HG02885 (cell line): ENCODE results near the gene ERF.
A peak's percentile ranks its signal among the peaks of the same experiment; 100 is the strongest.

Experiments used
- ATAC-seq: cut with Tn5 transposase; IDR thresholded peaks from one replicate; pipeline ENCODE4 v1.9.1; 2021; ENCODE audit warnings: mild to moderate bottlenecking; ENCODE audit not compliant: unreplicated experiment, poor library complexity

ERF gene

GRCh38 chr19:42254850-42255765, at the start of gene ERF:
Gene ERF (minus strand): TSS chr19:42255128. CDS start chr19:42254999, 129 bp downstream.
- peak; percentile 70 for ATAC-seq

- ATAC-seq: no peak
These were observed 48.9 kb upstream of the ERF start for GRCh38 chr19:42303876-42304275.

GRCh38 chr19:42303101-42303464, 48.2 kb upstream of the ERF start:
- ATAC-seq: no peak

GRCh38 chr19:42301646-42302203, 46.8 kb upstream of the ERF start, which contains the start of gene PRR19:
Gene PRR19 (plus strand): TSS chr19:42302132. CDS start chr19:42309585, 7,453 bp downstream.
- ATAC-seq: peak; percentile 2

- no peak for ATAC-seq
These were observed 42.1 kb upstream of the ERF start for GRCh38 chr19:42297039-42297438.

GRCh38 chr19:42295831-42296525, 41.0 kb upstream of the ERF start:
- peak; percentile 61 for ATAC-seq

GRCh38 chr19:42295342-42295741, 40.4 kb upstream of the ERF start:
- no peak for ATAC-seq

- no peak for ATAC-seq
These were observed 39.7 kb upstream of the ERF start for GRCh38 chr19:42294471-42295137.

GRCh38 chr19:42293948-42294347, 39.0 kb upstream of the ERF start:
- no peak for ATAC-seq

GRCh38 chr19:42293540-42293939, 38.6 kb upstream of the ERF start:
- ATAC-seq: no peak

GRCh38 chr19:42292963-42293362, 38.0 kb upstream of the ERF start:
- no peak for ATAC-seq

GRCh38 chr19:42292042-42292960, 37.4 kb upstream of the ERF start:
- no peak for ATAC-seq

GRCh38 chr19:42291435-42291810, 36.5 kb upstream of the ERF start:
- ATAC-seq: no peak

GRCh38 chr19:42290523-42291434, 35.9 kb upstream of the ERF start:
- ATAC-seq: no peak

- ATAC-seq: no peak
These were observed 35.2 kb upstream of the ERF start for GRCh38 chr19:42290136-42290522.

GRCh38 chr19:42289556-42290041, 34.7 kb upstream of the ERF start:
- no peak for ATAC-seq

GRCh38 chr19:42288881-42289555, 34.1 kb upstream of the ERF start:
- no peak for ATAC-seq

- no peak for ATAC-seq
These were observed 33.5 kb upstream of the ERF start for GRCh38 chr19:42288387-42288786.
